Measurements from ENCODE around the gene BABAM2. TPM values are rescaled to one million over a fixed set of nuclear protein-coding genes. Genes with fewer than 3 reads are reported as not detected.
"Not testable (repeated sequence)": the region's sequence is repeated elsewhere in the genome, so short reads cannot be mapped to it uniquely, and the experiment has no call there.

Gene BABAM2
- polyA plus RNA-seq, 3 donors, result 55.5 to 58.9 (median 57.2) TPM

- not testable (repeated sequence) for DNase-seq (ENCODE audit: low read depth in 3 of 3, low spot score in 2 of 3)
Observed at GRCh38 chr2:28335265-28335664, 444.7 kb downstream of the BABAM2 start.

GRCh38 chr2:28335666-28336065 lies 445.1 kb downstream of the BABAM2 start:
- no peak for DNase-seq (ENCODE audit: low read depth in 3 of 3, low spot score in 2 of 3)

GRCh38 chr2:28336264-28336980 lies 445.9 kb downstream of the BABAM2 start:
- DNase-seq (ENCODE audit: low read depth in 3 of 3, low spot score in 2 of 3), result no peak

GRCh38 chr2:28336982-28337627 lies 446.6 kb downstream of the BABAM2 start:
- no peak for DNase-seq (ENCODE audit: low read depth in 3 of 3, low spot score in 2 of 3)

DNA sequence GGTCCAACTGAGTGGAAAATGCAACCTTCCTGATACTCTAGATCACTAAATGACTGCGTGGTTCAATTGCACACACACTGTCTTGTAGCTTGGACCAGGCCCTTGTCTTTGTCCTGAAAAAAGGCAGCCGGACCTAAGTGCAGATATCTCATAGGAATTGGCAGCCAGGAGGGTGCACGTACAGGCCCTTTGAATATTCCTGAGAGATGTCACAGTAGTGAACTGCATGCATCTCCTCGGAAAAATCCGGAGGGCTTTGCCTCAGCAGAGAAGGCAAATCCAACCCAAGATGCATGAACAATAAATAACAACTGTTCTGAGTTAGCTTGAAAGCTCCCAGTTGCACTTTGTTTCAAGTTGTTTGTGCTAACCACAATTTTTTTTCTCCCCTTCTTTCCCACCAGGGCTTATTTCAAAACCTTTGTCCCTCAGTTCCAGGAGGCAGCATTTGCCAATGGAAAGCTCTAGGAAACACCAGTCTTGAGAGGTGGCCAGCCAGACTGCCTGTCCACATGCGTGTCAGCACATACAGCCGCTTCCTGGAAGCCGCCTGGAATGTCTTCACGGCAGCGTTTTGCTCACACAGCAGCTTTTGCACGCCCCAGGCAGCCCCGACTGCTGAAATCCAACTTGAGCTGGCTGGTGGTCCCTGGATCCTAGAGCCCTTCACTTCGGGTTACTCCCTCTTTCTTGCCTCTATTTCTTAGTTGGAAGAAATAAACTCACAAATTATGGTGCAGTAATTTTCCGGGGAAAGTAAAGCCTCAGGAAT lies 447.7 kb downstream of the BABAM2 start:
- DNase-seq (ENCODE audit: low read depth in 3 of 3, low spot score in 2 of 3), result no peak

DNA sequence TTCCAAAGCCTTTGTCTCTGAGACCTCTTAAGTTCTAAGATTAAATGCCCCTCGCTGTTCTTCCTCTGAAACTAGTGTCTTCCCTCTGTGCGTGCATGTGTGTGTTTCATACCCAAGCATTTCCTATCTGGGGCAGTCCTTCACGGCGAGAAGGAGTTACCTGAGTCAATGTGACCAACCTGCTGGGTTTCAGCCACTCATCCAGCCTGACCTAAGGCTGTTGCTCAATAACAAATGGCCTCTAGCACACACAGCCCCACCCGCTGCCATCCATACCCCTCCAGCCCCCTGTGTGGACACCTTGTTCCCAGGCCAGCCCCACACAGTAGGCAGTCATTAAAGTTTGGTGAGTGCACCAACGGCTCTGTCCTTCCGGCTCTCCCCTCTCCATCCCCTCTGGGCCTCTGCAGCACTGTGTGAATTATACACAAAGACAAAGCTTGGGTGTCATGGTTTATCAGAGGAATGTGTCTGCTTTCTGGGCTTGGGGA lies 448.3 kb downstream of the BABAM2 start:
- DNase-seq (ENCODE audit: low read depth in 3 of 3, low spot score in 2 of 3), result no peak

GRCh38 chr2:28339516-28340175 lies 449.1 kb downstream of the BABAM2 start:
- DNase-seq (ENCODE audit: low read depth in 3 of 3, low spot score in 2 of 3), result no peak

DNA sequence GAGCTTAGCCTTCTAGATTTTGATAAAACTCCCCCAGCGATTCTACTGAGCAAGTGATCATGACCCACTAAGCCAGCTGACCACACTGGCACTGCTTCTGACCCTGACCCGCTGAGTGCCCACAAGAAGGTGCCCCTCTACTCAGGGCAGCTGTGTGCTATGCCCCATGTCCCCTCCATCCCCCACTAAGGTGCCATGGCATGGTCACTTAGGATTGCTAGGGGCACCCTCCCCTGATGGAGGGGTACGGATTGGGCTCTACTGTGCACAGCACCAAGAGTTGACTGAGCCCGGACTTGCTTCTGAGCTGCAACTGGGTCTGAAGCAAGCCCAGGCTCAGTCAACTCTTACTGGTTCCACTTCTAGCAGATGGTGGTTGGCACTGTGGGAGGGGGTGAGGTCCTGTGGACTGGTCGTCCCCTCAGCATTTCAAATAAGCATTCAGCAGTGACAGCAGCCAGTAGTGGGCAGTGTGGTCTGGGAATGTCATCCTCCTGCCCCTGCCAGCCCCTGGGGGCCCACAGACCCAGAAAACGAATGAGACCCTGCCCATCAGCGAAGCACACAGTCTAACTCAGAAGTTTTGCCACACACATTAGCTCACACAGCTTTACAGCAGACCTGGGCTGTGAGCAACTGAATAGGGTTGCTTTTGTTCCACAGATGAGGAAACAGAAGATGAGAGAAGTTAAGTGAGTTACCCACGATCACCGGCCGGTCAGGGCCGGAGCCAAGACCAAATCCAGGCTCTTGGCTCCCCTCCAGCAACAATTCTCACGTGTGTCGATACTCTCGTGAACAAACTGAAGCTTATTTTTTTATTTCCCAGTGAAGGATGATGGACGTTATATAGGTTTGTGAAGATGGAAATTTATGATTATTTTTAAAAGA lies 450.0 kb downstream of the BABAM2 start:
- DNase-seq (ENCODE audit: low read depth in 3 of 3, low spot score in 2 of 3), result no peak

- no peak for DNase-seq (ENCODE audit: low read depth in 3 of 3, low spot score in 2 of 3)
Observed at GRCh38 chr2:28341208-28341891, 450.8 kb downstream of the BABAM2 start.

- DNase-seq (ENCODE audit: low read depth in 3 of 3, low spot score in 2 of 3), result no peak
Observed at GRCh38 chr2:28342081-28342967, 451.8 kb downstream of the BABAM2 start.

- DNase-seq (ENCODE audit: low read depth in 3 of 3, low spot score in 2 of 3), result no peak
Observed at GRCh38 chr2:28343184-28343942, 452.8 kb downstream of the BABAM2 start.

- DNase-seq (ENCODE audit: low read depth in 3 of 3, low spot score in 2 of 3), result no peak
Observed at GRCh38 chr2:28343971-28344715, 453.6 kb downstream of the BABAM2 start.

GRCh38 chr2:28344756-28345373 lies 454.3 kb downstream of the BABAM2 start:
- no peak for DNase-seq (ENCODE audit: low read depth in 3 of 3, low spot score in 2 of 3)

DNA sequence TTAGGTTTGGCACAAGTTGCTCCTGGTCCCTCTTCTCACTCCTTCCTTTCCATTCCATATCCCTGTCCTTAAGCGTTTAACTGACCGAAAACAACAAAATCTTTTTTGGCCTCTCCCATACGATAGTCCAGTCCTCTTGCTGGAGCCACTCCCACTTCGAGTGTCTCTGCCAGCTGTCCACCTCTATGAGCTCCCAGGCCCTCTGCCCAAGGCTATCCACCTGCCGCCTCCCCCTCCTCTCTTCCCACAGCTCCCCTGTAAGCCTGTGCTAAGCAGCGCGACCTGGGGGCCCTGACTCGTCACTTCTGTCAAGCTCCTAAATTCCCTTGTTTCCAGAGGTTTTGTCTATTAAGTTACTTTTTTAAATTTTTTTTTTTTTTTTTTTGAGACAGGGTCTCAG lies 455.1 kb downstream of the BABAM2 start:
- DNase-seq (ENCODE audit: low read depth in 3 of 3, low spot score in 2 of 3), result no peak

GRCh38 chr2:28346587-28346986 lies 456.1 kb downstream of the BABAM2 start:
- DNase-seq (ENCODE audit: low read depth in 3 of 3, low spot score in 2 of 3), result no peak

GRCh38 chr2:28347193-28347592 lies 456.7 kb downstream of the BABAM2 start:
- no peak for DNase-seq (ENCODE audit: low read depth in 3 of 3, low spot score in 2 of 3)
